HCT116 (cell line): ENCODE results near the gene METTL26. TPM values are rescaled to one million over a fixed set of nuclear protein-coding genes. Genes with fewer than 3 reads are reported as not detected.

Experiments used
- ATAC-seq: fragments of 200-7000 bp; cut with Tn5 transposase; 2 replicates; pipeline ENCODE4 v1.9.1; 2020; ENCODE audit warnings: mild to moderate bottlenecking, moderate library complexity
- BruUV-seq: library from RNA; stranded (reverse); fragments of 400-500 nt; replicated peaks from 2 replicates; lab custom pipeline; 2021; lab: Mats Ljungman, UMichigan
- CTCF ChIA-PET: fragments of 300-600 bp; sonication (Branson Sonifier 250); formaldehyde crosslinking; loops from one replicate; lab custom pipeline; 2021; ENCODE audit warnings: antibody characterized with exemption; lab: Charles Lee
- POLR2A ChIA-PET: fragments of 300-600, 350-600 bp; sonication (Branson Sonifier 250); formaldehyde crosslinking; loops from one replicate; lab custom pipeline; 2021; ENCODE audit warnings: antibody characterized with exemption; lab: Charles Lee
- RAD21 ChIA-PET, 2 experiments: fragments of 300-600 bp; sonication (Branson Sonifier 250); formaldehyde crosslinking; loops; one replicate each; lab custom pipeline; 2023; ENCODE audit warnings: low total read pairs in 2 of 2; ENCODE audit not compliant: uncharacterized antibody in 2 of 2, unreplicated experiment in 2 of 2, low non-redundant PET in 1 of 2; lab: Charles Lee
- DNase-seq: peaks from one replicate; pipeline ENCODE4 v3.0.0-alpha.2; 2010; ENCODE audit warnings: low read depth, low spot score
- H2AFZ ChIP-seq: fragments of 200-600 bp; shearing (Covaris generic), sonication (generic); 2 replicates; pipeline ENCODE4 v1.6.1; 2017; ENCODE audit warnings: low read depth, mixed run types, mixed read lengths, antibody characterized with exemption, low read length; ENCODE audit not compliant: poor library complexity, severe bottlenecking
- H3K27ac ChIP-seq: 2 replicates; pipeline ENCODE4 v1.5.1; 2012; ENCODE audit warnings: low read depth, low read length
- H3K27me3 ChIP-seq: fragments of 200-600 bp; sonication (generic); 2 replicates; pipeline ENCODE4 v1.6.1; 2016; ENCODE audit warnings: mixed run types, low read length, mixed read lengths; ENCODE audit not compliant: insufficient read depth
- H3K36me3 ChIP-seq, 2 experiments: fragments of 200-500 bp in 1 of 2; fragments of 200-600 bp in 1 of 2; sonication (Bioruptor generic) in 1 of 2; sonication (generic) in 1 of 2; 2 replicates each; pipeline versions ENCODE4 v1.5.1 to v1.6.1; 2014 to 2016; ENCODE audit warnings: low read length in 2 of 2, inconsistent platforms in 1 of 2, mixed read lengths in 1 of 2, mixed run types in 1 of 2; ENCODE audit not compliant: insufficient read depth in 2 of 2, control insufficient read depth in 1 of 2
- H3K4me1 ChIP-seq, 2 experiments: fragments of 200-600 bp in 1 of 2; sonication (generic) in 1 of 2; 2 replicates each; pipeline versions ENCODE4 v1.5.1 to v1.6.1; 2012 to 2017; ENCODE audit warnings: low read length in 2 of 2, inconsistent platforms in 1 of 2, mild to moderate bottlenecking in 1 of 2, mixed read lengths in 1 of 2, mixed run types in 1 of 2, moderate library complexity in 1 of 2; ENCODE audit not compliant: insufficient read depth in 2 of 2, control insufficient read depth in 1 of 2
- H3K4me2 ChIP-seq: fragments of 200-600 bp; sonication (generic); 2 replicates; pipeline ENCODE4 v1.6.1; 2017; ENCODE audit warnings: mixed run types, low read length, mixed read lengths
- H3K4me3 ChIP-seq, 2 experiments: fragments of 200-600 bp in 1 of 2; sonication (generic) in 1 of 2; replicated peaks in 1 of 2; 2 replicates each; pipeline ENCODE4 v1.5.1; 2011 to 2016; ENCODE audit warnings: low read length in 2 of 2, control low read depth in 1 of 2, low read depth in 1 of 2, mild to moderate bottlenecking in 1 of 2, mixed read lengths in 1 of 2, mixed run types in 1 of 2
- H3K79me2 ChIP-seq: fragments of 200-600 bp; sonication (generic); 2 replicates; pipeline ENCODE4 v1.6.1; 2017; ENCODE audit warnings: mild to moderate bottlenecking, mixed run types, low read length, moderate library complexity, mixed read lengths; ENCODE audit not compliant: insufficient read depth
- H3K9ac ChIP-seq: fragments of 200-600 bp; sonication (generic); 2 replicates; pipeline ENCODE4 v1.6.1; 2016; ENCODE audit warnings: low read length, mixed read lengths
- H3K9me2 ChIP-seq: fragments of 200-600 bp; sonication (generic), shearing (Covaris generic); 2 replicates; pipeline ENCODE4 v1.6.1; 2017; ENCODE audit warnings: mixed run types, mild to moderate bottlenecking, moderate library complexity; ENCODE audit not compliant: insufficient read depth
- H3K9me3 ChIP-seq, 2 experiments: fragments of 200-500 bp in 1 of 2; fragments of 200-600 bp in 1 of 2; sonication (Bioruptor generic) in 1 of 2; sonication (generic) in 1 of 2; 2 replicates each; pipeline ENCODE4 v1.6.1; 2014 to 2017; ENCODE audit warnings: low read length in 2 of 2, mixed read lengths in 2 of 2, inconsistent platforms in 1 of 2, low read depth in 1 of 2, mild to moderate bottlenecking in 1 of 2, mixed run types in 1 of 2, moderate library complexity in 1 of 2; ENCODE audit not compliant: control insufficient read depth in 1 of 2, insufficient read depth in 1 of 2
- H4K20me1 ChIP-seq: fragments of 200-600 bp; sonication (generic), shearing (Covaris generic); 2 replicates; pipeline ENCODE4 v1.6.1; 2017; ENCODE audit warnings: mixed run types, mild to moderate bottlenecking, moderate library complexity; ENCODE audit not compliant: insufficient read depth
- ELF1 ChIP-seq: IDR thresholded peaks from 2 replicates; pipeline ENCODE4 v1.6.1; 2012; ENCODE audit warnings: low read depth, borderline replicate concordance
- EZH2phosphoT487 ChIP-seq: fragments of 200-600 bp; IDR thresholded peaks from 2 replicates; pipeline ENCODE4 v1.6.1; 2018; ENCODE audit warnings: antibody characterized with exemption, borderline replicate concordance
- RAD21 ChIP-seq: IDR thresholded peaks from 2 replicates; pipeline ENCODE4 v1.6.1; 2012; ENCODE audit warnings: low read depth, mild to moderate bottlenecking
- REST ChIP-seq: IDR thresholded peaks from 2 replicates; pipeline ENCODE4 v1.6.1; 2012; ENCODE audit warnings: low read depth
- SIN3A ChIP-seq: IDR thresholded peaks from 2 replicates; pipeline ENCODE4 v1.6.1; 2012; ENCODE audit warnings: low read depth
- SRF ChIP-seq: IDR thresholded peaks from 2 replicates; pipeline ENCODE4 v1.6.1; 2012; ENCODE audit warnings: low read depth
- YY1 ChIP-seq: IDR thresholded peaks from 2 replicates; pipeline ENCODE4 v1.6.1; 2011; ENCODE audit warnings: low read length, low read depth, moderate library complexity, mild to moderate bottlenecking; ENCODE audit not compliant: insufficient replicate concordance; ENCODE audit errors: extremely low read depth
- ZNF274 ChIP-seq: fragments of 200-500 bp; sonication (Bioruptor generic); IDR thresholded peaks from 2 replicates; pipeline ENCODE4 v1.6.1; 2014; ENCODE audit warnings: mild to moderate bottlenecking, low read depth, low read length, inconsistent platforms
- intact Hi-C: fragments of 100-400 bp; cut with micrococcal nuclease; formaldehyde crosslinking; loops from 2 replicates; pipeline ENCODE4 v1.10.0; 2022
- total RNA-seq: library from RNA; stranded (reverse); gene quantifications from one replicate; pipeline ENCODE4 v1.2.1, GENCODE V29; 2021; ENCODE audit not compliant: unreplicated experiment
- TF ChIP-seq, protein P1 (sequence below): IDR thresholded peaks from 2 replicates; pipeline ENCODE4 v1.6.1; 2011; ENCODE audit warnings: mild to moderate bottlenecking, low read length, moderate library complexity; ENCODE audit not compliant: insufficient replicate concordance; ENCODE audit errors: extremely low read depth
- TF ChIP-seq, protein P2 (sequence below), 3 experiments: fragments of 200-600 bp in 1 of 3; sonication (generic) in 1 of 3; IDR thresholded peaks in 2 of 3; conservative IDR thresholded peaks in 1 of 3; 2 replicates each; pipeline ENCODE4 v1.5.1; 2012 to 2017; ENCODE audit warnings: low read depth in 2 of 3, low read length in 2 of 3, antibody characterized with exemption in 1 of 3, borderline replicate concordance in 1 of 3, control low read depth in 1 of 3, mild to moderate bottlenecking in 1 of 3, mixed read lengths in 1 of 3, mixed run types in 1 of 3, moderate library complexity in 1 of 3; ENCODE audit not compliant: insufficient read depth in 1 of 3

METTL26 gene
- total RNA-seq, 1 experiment from 2014 or later, result 85.7 TPM

DNA sequence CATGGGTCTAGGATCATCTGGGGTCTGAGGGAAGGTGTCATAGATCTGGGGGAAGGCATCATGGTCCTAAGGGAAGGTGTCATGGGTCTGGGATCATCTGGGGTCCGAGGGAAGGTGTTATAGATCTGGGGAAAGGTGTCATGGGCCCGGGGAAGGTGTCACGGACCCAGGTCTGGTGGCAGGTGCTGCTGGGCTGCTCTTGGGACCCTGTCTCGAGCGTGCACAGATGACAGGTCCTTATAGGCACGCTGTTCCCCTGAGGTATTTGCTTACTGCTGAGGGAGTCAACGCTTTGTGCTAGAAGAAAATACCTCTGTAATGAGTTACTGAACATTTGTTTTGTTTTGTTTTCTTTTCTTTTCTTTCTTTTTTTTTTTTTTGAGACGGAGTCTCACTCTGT, 44.9 kb downstream of the METTL26 start:
- no peak overlapping the region for H3K9ac ChIP-seq
- CTCF ChIA-PET, result no interaction called here

More for the DNA sequence above, 44.9 kb downstream of the METTL26 start:
- RAD21 ChIA-PET, result no interaction called here
- ATAC-seq (no peak), DNase-seq (no peak)
- POLR2A ChIA-PET, result no interaction called here
- no peaks in the 10 kb centered on the region for H3K9me2 ChIP-seq
- peaks cover 33% of the 10 kb centered on the region; the same call in 1 of the 2 replicates for H3K79me2 ChIP-seq
- H3K9me3 ChIP-seq, result no peaks in the 10 kb centered on the region
- no peak overlapping the region for H2AFZ ChIP-seq
- peak overlapping the region in 1 of 2 experiments; percentile 69; a peak in 1 of 4 replicates for H3K4me3 ChIP-seq
- no peak overlapping the region for H3K27ac ChIP-seq
- BruUV-seq, result TSS peak; percentile 31
- H3K27me3 ChIP-seq, result no peaks in the 10 kb centered on the region
- intact Hi-C loops, result loop anchor here (5.0 kb wide), 1 partner anchor 36 kb away; no protein-coding TSS in a partner anchor
- H4K20me1 ChIP-seq, result no peaks in the 10 kb centered on the region
- no peak for TF ChIP-seq SRF
- no peak for TF ChIP-seq YY1
- TF ChIP-seq REST, result no peak
- TF ChIP-seq EZH2phosphoT487, result no peak
- no peak for TF ChIP-seq RAD21
- TF ChIP-seq, protein P1, sequence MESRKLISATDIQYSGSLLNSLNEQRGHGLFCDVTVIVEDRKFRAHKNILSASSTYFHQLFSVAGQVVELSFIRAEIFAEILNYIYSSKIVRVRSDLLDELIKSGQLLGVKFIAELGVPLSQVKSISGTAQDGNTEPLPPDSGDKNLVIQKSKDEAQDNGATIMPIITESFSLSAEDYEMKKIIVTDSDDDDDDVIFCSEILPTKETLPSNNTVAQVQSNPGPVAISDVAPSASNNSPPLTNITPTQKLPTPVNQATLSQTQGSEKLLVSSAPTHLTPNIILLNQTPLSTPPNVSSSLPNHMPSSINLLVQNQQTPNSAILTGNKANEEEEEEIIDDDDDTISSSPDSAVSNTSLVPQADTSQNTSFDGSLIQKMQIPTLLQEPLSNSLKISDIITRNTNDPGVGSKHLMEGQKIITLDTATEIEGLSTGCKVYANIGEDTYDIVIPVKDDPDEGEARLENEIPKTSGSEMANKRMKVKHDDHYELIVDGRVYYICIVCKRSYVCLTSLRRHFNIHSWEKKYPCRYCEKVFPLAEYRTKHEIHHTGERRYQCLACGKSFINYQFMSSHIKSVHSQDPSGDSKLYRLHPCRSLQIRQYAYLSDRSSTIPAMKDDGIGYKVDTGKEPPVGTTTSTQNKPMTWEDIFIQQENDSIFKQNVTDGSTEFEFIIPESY, result no peak
- TF ChIP-seq, protein P2, sequence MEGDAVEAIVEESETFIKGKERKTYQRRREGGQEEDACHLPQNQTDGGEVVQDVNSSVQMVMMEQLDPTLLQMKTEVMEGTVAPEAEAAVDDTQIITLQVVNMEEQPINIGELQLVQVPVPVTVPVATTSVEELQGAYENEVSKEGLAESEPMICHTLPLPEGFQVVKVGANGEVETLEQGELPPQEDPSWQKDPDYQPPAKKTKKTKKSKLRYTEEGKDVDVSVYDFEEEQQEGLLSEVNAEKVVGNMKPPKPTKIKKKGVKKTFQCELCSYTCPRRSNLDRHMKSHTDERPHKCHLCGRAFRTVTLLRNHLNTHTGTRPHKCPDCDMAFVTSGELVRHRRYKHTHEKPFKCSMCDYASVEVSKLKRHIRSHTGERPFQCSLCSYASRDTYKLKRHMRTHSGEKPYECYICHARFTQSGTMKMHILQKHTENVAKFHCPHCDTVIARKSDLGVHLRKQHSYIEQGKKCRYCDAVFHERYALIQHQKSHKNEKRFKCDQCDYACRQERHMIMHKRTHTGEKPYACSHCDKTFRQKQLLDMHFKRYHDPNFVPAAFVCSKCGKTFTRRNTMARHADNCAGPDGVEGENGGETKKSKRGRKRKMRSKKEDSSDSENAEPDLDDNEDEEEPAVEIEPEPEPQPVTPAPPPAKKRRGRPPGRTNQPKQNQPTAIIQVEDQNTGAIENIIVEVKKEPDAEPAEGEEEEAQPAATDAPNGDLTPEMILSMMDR (IDR thresholded peaks at IDR 0.05 in 2 of 3, conservative IDR thresholded peaks at IDR 0.05 in 1 of 3; ENCODE audit: borderline replicate concordance in 1 of 3, insufficient read depth in 1 of 3, low read depth in 2 of 3, low read length in 2 of 3), result no peak
- TF ChIP-seq SIN3A, result no peak
- no peak for TF ChIP-seq ELF1
- no peak for TF ChIP-seq ZNF274
- H3K4me2 ChIP-seq, result peak overlapping the region; percentile 77
- H3K36me3 ChIP-seq, result no peaks in the 10 kb centered on the region
- peaks cover 30 to 41% of the 10 kb centered on the region in 2 experiments for H3K4me1 ChIP-seq
